B cell (primary cell): ENCODE data around the gene AP1S3. TPM values are rescaled to one million over a fixed set of nuclear protein-coding genes. Genes with fewer than 3 reads are reported as not detected.

Experiments
- ATAC-seq: fragments of 200-7000 bp; cut with Tn5 transposase; one replicate; pipeline ENCODE4 v1.10.0; 2021; ENCODE audit warnings: low read depth, mild to moderate bottlenecking, moderate number of reproducible peaks, moderate library complexity
- CTCF ChIA-PET: fragments of 350-600 bp; sonication (Branson Sonifier 250); formaldehyde crosslinking; loops from one replicate; lab custom pipeline; 2021; ENCODE audit warnings: antibody characterized with exemption, inconsistent platforms; lab: Charles Lee
- POLR2A ChIA-PET: fragments of 350-600 bp; sonication (Branson Sonifier 250); formaldehyde crosslinking; loops from one replicate; lab custom pipeline; 2021; ENCODE audit warnings: antibody characterized with exemption; lab: Charles Lee
- DNase-seq: peaks from one replicate; pipeline ENCODE4 v3.0.0; 2013
- H2AFZ ChIP-seq: 2 replicates; pipeline ENCODE4 v1.6.1; 2012; ENCODE audit warnings: mild to moderate bottlenecking, low read depth, low read length; ENCODE audit not compliant: insufficient read depth, poor library complexity, severe bottlenecking
- H3K27ac ChIP-seq, 2 donors: 1 replicate in 1 of 2; 2 replicates in 1 of 2; pipeline ENCODE4 v1.5.1; 2012 to 2013; ENCODE audit warnings: low read length in 2 of 2, mild to moderate bottlenecking in 2 of 2, moderate library complexity in 1 of 2
- H3K27me3 ChIP-seq, 4 experiments: fragments of 200-600 bp in 1 of 4; sonication (generic) in 1 of 4; replicated peaks in 1 of 4; 1 replicate in 2 of 4; 2 replicates in 2 of 4; pipeline versions ENCODE4 v1.6.1 to v1.7.0; 2013 to 2016; ENCODE audit warnings: low read length in 3 of 4, mild to moderate bottlenecking in 2 of 4, mixed read lengths in 1 of 4, moderate library complexity in 1 of 4; ENCODE audit not compliant: insufficient read depth in 4 of 4, control insufficient read depth in 3 of 4; ENCODE audit errors: control extremely low read depth in 1 of 4
- H3K36me3 ChIP-seq, 2 experiments: replicated peaks in 1 of 2; 1 replicate in 1 of 2; 2 replicates in 1 of 2; pipeline versions ENCODE4 v1.6.1 to v1.7.1; 2013; ENCODE audit warnings: low read length in 1 of 2; ENCODE audit not compliant: insufficient read depth in 2 of 2, control insufficient read depth in 1 of 2; ENCODE audit errors: control extremely low read depth in 1 of 2, extremely low read depth in 1 of 2
- H3K4me1 ChIP-seq, 2 donors: fragments of 200-600 bp in 1 of 2; sonication (generic) in 1 of 2; 1 replicate in 1 of 2; 2 replicates in 1 of 2; pipeline versions ENCODE4 v1.5.1 to v1.6.1; 2013 to 2017; ENCODE audit warnings: low read length in 2 of 2; ENCODE audit not compliant: control insufficient read depth in 2 of 2, insufficient read depth in 2 of 2
- H3K4me2 ChIP-seq: replicated peaks from 2 replicates; pipeline ENCODE3; 2012; ENCODE audit warnings: mild to moderate bottlenecking, low read depth, low read length; ENCODE audit not compliant: poor library complexity, severe bottlenecking
- H3K4me3 ChIP-seq, 5 experiments: fragments of 200-600 bp in 1 of 5; sonication (generic) in 1 of 5; 1 replicate in 3 of 5; 2 replicates in 2 of 5; pipeline versions ENCODE4 v1.5.1 to v1.7.0; 2011 to 2016; ENCODE audit warnings: low read length in 4 of 5, mild to moderate bottlenecking in 4 of 5, low read depth in 2 of 5, control low read depth in 1 of 5, moderate library complexity in 1 of 5; ENCODE audit not compliant: insufficient read depth in 1 of 5; ENCODE audit errors: control extremely low read depth in 1 of 5, extremely low read depth in 1 of 5
- H3K79me2 ChIP-seq: fragments of 200-600 bp; sonication (generic); one replicate; pipeline ENCODE4 v1.6.0; 2016; ENCODE audit warnings: low read length; ENCODE audit not compliant: control insufficient read depth, insufficient read depth
- H3K9ac ChIP-seq: fragments of 200-600 bp; sonication (generic); 2 replicates; pipeline ENCODE4 v1.6.1; 2017; ENCODE audit warnings: mild to moderate bottlenecking, low read length, moderate library complexity
- H3K9me3 ChIP-seq, 3 donors: one replicate each; pipeline versions ENCODE4 v1.6.1 to v1.7.1; 2013; ENCODE audit warnings: low read length in 2 of 3; ENCODE audit not compliant: control insufficient read depth in 2 of 3, insufficient read depth in 1 of 3; ENCODE audit errors: control extremely low read depth in 1 of 3
- H4K20me1 ChIP-seq: 2 replicates; pipeline ENCODE4 v1.6.0; 2012; ENCODE audit warnings: mild to moderate bottlenecking, low read length; ENCODE audit not compliant: insufficient read depth, control insufficient read depth, poor library complexity, severe bottlenecking
- H3K27ac Mint-ChIP-seq: one replicate; pipeline ENCODE4 v1.8.0; 2021; ENCODE audit warnings: mixed read lengths
- H3K27me3 Mint-ChIP-seq: one replicate; pipeline ENCODE4 v1.8.0; 2021; ENCODE audit warnings: mixed read lengths
- H3K4me1 Mint-ChIP-seq: one replicate; pipeline ENCODE4 v1.8.0; 2021; ENCODE audit warnings: mixed read lengths
- H3K4me3 Mint-ChIP-seq: one replicate; pipeline ENCODE4 v1.8.0; 2021; ENCODE audit warnings: mixed read lengths
- H3K9me3 Mint-ChIP-seq: one replicate; pipeline ENCODE4 v1.8.0; 2022; ENCODE audit warnings: mixed read lengths; ENCODE audit not compliant: insufficient read depth
- EZH2 ChIP-seq: IDR thresholded peaks from 2 replicates; pipeline ENCODE4 v1.6.1; 2012; ENCODE audit warnings: borderline replicate concordance, low read depth, mild to moderate bottlenecking, moderate library complexity, low read length; ENCODE audit not compliant: insufficient read depth, poor library complexity, severe bottlenecking
- WGBS: methylation state at CpG from one replicate; pipeline ENCODE4 v1.1.5; 2013; ENCODE audit warnings: missing lambda C conversion rate; ENCODE audit not compliant: insufficient coverage; 5-methylcytosine and 5-hydroxymethylcytosine counted together
- intact Hi-C: fragments of 100-400 bp; cut with micrococcal nuclease; formaldehyde crosslinking; loops from one replicate; pipeline ENCODE4 v1.10.0; 2022
- polyA plus RNA-seq: library from polyadenylated mRNA; depleted of rRNA; stranded (reverse); fragments of >200 nt; gene quantifications from 2 replicates; pipeline ENCODE4 v1.2.3, GENCODE V29; 2012
- total RNA-seq, 2 donors: library from RNA; stranded (reverse); fragments of 120-200 nt in 1 of 2; gene quantifications; 1 replicate in 1 of 2; 2 replicates in 1 of 2; pipeline versions ENCODE4 v1.2.3 to v1.2.4, GENCODE V29; 2013 to 2022
- TF ChIP-seq, protein P1 (sequence below): fragments of 200-600 bp; IDR thresholded peaks from one replicate; pipeline ENCODE4 v1.8.0; 2022; ENCODE audit warnings: antibody characterized with exemption, mild to moderate bottlenecking

The AP1S3 gene
- total and polyA plus RNA-seq, 2 donors (not counting 1 experiment from before 2014, with no cell fraction given), result 7.2 to 41.4 TPM

DNA sequence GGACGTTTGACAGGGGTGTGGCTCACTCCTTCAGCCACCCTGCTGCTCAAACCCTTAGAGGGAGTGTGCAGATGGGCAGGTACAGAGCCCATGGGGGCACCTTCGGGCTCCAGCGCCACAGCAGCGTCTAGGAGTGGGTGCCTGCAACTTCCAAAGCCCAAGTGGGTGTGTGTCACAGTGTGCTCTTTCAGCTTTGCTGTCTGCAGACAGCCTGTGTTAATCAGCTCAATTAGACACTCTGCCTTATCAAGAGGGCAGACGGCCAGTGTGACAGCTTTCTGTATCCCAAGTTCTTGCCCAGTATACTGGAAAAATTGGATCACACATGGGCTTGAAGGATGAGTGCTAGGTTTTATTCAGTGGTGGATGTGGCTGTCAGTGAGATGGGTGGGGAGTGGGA is 96.7 kb downstream of the AP1S3 start:
- no peaks in the 10 kb centered on the region for H3K4me1 ChIP-seq

DNA sequence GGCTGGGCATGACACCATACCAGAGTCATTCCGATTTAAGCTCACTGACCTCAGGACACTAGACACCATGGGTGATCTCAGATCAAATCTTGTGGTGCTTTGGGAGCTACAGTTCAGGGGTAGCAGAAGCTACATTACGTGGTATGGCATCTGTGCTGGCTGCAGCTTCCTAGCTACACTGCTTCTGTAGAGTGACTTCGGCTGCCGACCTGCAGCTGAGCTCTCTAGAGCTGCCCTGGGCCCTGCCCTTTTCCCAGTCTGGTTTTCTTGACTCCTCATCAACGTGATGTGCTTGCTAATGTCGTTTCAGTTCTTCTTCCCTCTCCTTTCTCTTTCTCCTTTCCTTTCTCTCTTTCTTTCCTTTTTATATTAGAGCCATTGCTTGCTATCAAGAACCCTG is 100.2 kb downstream of the AP1S3 start:
- intact Hi-C loops, result no loop called here
- ChIA-PET POLR2A (no interaction called here), CTCF (interaction anchor here (0.6 to 3.4 kb wide), 2 partner anchors 9 to 205 kb away, joined by 3 to 13 read pairs; no protein-coding TSS in a partner anchor)
- peaks cover 0 to 3% (median 0%) of the 10 kb centered on the region in 3 donors for H3K9me3 ChIP-seq
- no peak overlapping the region for H3K9ac ChIP-seq
- Mint-ChIP-seq H3K9me3 (no peaks in the 10 kb centered on the region), H3K4me1 (no peaks in the 10 kb centered on the region), H3K27me3 (no peaks in the 10 kb centered on the region), H3K4me3 (no peak overlapping the region), H3K27ac (no peak overlapping the region)
- no peaks in the 10 kb centered on the region for H3K27me3 ChIP-seq
- H3K36me3 ChIP-seq, result no peaks in the 10 kb centered on the region
- DNase-seq (no peak), ATAC-seq (no peak)
- no peak overlapping the region for H2AFZ ChIP-seq
- no peak overlapping the region for H3K4me3 ChIP-seq
- 91% methylated on average over 5 of the region's 6 CpGs for WGBS
- no peak overlapping the region for H3K27ac ChIP-seq
- H4K20me1 ChIP-seq, result no peaks in the 10 kb centered on the region
- no peaks in the 10 kb centered on the region for H3K79me2 ChIP-seq
- no peaks in the 10 kb centered on the region for H3K4me1 ChIP-seq
- no peak for TF ChIP-seq EZH2
- TF ChIP-seq, protein P1, sequence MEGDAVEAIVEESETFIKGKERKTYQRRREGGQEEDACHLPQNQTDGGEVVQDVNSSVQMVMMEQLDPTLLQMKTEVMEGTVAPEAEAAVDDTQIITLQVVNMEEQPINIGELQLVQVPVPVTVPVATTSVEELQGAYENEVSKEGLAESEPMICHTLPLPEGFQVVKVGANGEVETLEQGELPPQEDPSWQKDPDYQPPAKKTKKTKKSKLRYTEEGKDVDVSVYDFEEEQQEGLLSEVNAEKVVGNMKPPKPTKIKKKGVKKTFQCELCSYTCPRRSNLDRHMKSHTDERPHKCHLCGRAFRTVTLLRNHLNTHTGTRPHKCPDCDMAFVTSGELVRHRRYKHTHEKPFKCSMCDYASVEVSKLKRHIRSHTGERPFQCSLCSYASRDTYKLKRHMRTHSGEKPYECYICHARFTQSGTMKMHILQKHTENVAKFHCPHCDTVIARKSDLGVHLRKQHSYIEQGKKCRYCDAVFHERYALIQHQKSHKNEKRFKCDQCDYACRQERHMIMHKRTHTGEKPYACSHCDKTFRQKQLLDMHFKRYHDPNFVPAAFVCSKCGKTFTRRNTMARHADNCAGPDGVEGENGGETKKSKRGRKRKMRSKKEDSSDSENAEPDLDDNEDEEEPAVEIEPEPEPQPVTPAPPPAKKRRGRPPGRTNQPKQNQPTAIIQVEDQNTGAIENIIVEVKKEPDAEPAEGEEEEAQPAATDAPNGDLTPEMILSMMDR, result no peak
- no peak overlapping the region for H3K4me2 ChIP-seq

More for the DNA sequence above, 96.7 kb downstream of the AP1S3 start:
- no peak overlapping the region for H3K4me3 ChIP-seq
- no peak for DNase-seq
- H3K27ac Mint-ChIP-seq, result no peak overlapping the region
- no peak for ATAC-seq
- H3K4me2 ChIP-seq, result no peak overlapping the region
- H3K27me3 ChIP-seq, result peaks cover 0 to 9% (median 0%) of the 10 kb centered on the region in 4 experiments
- peaks cover 0 to 3% (median 0%) of the 10 kb centered on the region in 3 donors for H3K9me3 ChIP-seq
- no peaks in the 10 kb centered on the region for H3K36me3 ChIP-seq
- POLR2A ChIA-PET, result no interaction called here
- no peaks in the 10 kb centered on the region for H3K79me2 ChIP-seq
- TF ChIP-seq, protein P1, result no peak
- no peak for TF ChIP-seq EZH2
- WGBS, result 82% methylated on average over 5 of the region's 5 CpGs
- H3K4me3 Mint-ChIP-seq, result no peak overlapping the region
- no peaks in the 10 kb centered on the region for H3K27me3 Mint-ChIP-seq
- H3K4me1 Mint-ChIP-seq, result no peaks in the 10 kb centered on the region
- no peak overlapping the region for H3K27ac ChIP-seq
- no peak overlapping the region for H2AFZ ChIP-seq
- no peaks in the 10 kb centered on the region for H4K20me1 ChIP-seq
- no peak overlapping the region for H3K9ac ChIP-seq
- intact Hi-C loops, result no loop called here
- no peaks in the 10 kb centered on the region for H3K9me3 Mint-ChIP-seq
- CTCF ChIA-PET, result no interaction called here
